ENCODE measurements around the gene PIEZO1.
"Not testable (repeated sequence)": the region's sequence is repeated elsewhere in the genome, so short reads cannot be mapped to it uniquely, and the experiment has no call there.

The PIEZO1 gene, protein sequence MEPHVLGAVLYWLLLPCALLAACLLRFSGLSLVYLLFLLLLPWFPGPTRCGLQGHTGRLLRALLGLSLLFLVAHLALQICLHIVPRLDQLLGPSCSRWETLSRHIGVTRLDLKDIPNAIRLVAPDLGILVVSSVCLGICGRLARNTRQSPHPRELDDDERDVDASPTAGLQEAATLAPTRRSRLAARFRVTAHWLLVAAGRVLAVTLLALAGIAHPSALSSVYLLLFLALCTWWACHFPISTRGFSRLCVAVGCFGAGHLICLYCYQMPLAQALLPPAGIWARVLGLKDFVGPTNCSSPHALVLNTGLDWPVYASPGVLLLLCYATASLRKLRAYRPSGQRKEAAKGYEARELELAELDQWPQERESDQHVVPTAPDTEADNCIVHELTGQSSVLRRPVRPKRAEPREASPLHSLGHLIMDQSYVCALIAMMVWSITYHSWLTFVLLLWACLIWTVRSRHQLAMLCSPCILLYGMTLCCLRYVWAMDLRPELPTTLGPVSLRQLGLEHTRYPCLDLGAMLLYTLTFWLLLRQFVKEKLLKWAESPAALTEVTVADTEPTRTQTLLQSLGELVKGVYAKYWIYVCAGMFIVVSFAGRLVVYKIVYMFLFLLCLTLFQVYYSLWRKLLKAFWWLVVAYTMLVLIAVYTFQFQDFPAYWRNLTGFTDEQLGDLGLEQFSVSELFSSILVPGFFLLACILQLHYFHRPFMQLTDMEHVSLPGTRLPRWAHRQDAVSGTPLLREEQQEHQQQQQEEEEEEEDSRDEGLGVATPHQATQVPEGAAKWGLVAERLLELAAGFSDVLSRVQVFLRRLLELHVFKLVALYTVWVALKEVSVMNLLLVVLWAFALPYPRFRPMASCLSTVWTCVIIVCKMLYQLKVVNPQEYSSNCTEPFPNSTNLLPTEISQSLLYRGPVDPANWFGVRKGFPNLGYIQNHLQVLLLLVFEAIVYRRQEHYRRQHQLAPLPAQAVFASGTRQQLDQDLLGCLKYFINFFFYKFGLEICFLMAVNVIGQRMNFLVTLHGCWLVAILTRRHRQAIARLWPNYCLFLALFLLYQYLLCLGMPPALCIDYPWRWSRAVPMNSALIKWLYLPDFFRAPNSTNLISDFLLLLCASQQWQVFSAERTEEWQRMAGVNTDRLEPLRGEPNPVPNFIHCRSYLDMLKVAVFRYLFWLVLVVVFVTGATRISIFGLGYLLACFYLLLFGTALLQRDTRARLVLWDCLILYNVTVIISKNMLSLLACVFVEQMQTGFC (N-terminal part only)

GRCh38 chr16:88785106-88785924, at the start of gene PIEZO1:
PIEZO1 (minus strand) TSS chr16:88785220; CDS start chr16:88784964, 256 bp downstream.
- no peak for DNase-seq

DNA sequence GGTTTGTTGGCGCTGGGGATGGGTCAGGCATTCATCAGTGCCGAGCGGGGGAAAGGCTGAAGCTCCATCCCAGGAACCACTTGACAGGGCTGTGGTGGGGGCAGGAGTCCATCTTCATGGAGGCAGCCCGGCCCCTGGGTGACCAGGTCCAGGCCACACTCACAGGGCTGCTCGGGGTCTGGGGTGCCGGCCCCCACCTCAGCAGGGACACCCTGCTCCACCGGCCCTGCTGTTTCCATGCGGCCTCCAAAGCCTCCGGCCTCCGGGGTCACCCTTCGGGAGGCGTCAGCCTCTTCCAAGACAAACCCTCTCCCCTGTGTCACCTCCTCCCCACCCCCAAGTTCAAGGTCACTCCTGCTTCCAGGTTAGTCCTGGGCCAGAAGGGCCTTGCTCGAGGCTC, 49.6 kb upstream of the PIEZO1 start:
- DNase-seq: no peak

DNA sequence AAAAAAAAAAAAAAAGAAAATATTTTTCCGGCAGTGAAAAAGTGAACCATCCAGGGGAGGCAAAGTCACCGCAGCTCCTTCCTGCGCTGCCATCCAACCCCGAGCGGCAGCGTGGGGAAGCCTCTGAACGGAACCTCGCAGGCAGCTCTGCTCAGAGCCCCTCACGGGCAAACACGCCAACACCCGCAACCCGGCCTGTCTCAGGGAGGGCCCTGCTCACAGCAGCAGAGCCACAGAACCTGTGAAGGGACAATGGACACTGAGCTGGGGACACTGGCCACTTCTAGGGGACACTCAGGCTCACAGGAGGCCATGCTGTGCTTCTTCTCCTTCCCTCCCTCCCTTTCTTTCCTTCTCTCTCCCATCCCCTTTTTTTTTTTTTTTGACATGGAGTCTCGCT, 48.1 kb upstream of the PIEZO1 start:
- no peak for DNase-seq

DNA sequence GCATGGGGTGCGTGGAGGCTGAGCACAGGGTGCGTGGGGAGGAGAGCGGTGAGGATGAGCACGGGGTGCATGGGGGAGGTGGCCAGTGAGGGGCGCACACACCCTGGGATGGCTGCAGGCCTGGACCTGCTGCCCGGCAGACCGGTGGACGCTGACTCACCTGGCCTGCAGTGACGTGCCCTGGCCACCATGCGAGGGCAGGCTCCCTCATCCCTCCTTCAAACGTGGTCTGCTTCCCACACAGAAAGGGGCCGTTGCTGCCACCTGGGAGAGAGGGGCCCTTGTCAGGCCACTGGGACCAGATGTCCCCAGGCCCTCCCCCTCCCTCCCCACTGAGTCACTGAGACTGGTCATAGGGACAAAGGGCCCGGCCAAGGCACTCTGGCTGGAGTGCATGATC, 46.8 kb upstream of the PIEZO1 start:
- DNase-seq: no peak

DNA sequence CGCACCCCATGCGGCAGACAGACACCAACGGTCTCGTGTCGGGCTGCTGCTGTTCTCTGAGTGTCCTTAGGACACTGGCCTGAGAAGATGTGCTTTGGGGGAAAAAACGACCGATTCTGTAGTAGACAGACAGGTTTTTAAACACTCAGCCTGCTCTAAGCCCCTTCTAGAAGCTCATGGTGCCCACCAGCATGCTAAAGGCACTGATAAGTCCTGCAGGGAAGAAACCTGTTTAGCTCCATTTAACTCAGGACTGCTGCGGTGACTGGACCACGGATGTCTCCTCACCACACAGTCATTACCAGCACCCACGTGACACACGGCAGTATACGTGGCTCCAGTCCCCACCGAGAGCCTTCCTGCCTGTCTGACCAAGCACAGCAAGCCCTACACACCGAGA, 45.8 kb upstream of the PIEZO1 start:
- no peak for DNase-seq

DNA sequence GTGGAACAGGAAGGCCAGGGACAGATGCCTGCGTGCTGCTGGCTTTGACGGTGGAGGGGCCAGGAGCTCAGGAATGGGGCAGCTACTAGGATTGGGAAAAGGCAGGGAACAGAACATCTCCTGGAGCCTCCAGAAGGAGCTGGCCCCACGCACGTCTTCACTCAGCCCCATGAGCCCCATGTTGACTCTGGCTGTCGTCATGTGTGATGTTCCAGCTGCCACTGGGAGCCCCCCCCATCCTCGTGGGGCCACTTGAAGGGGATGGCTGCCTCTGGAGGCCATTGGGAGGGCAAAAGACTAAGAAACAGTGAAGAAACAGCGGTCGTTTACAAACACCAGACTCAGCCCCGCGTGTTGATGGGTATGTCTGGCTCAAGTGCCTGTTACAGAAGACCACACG, 45.2 kb upstream of the PIEZO1 start:
- no peak for DNase-seq

GRCh38 chr16:88828711-88829110, 43.7 kb upstream of the PIEZO1 start:
- DNase-seq: no peak

- no peak for DNase-seq
These were observed 42.7 kb upstream of the PIEZO1 start for GRCh38 chr16:88827727-88828126.

GRCh38 chr16:88826070-88826840, 41.2 kb upstream of the PIEZO1 start:
- no peak for DNase-seq

DNA sequence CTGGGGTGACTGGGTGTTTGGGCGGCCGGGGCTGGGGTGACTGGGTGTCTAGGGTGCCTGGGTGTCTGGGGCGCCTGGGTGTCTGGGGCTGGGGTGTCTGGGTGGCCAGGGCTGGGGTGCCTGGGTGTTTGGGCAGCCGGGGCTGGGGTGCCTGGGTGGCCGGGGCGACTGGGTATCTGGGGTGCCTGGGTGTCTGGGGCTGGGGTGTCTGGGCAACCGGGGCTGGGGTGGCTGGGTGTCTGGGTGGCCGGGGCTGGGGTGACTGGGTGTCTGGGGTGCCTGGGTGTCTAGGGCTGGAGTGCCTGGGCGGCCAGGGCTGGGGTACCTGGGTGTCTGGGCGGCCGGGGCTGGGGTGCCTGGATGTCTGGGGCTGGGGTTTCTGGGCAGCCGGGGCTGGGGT, 40.1 kb upstream of the PIEZO1 start:
- no peak for DNase-seq

DNA sequence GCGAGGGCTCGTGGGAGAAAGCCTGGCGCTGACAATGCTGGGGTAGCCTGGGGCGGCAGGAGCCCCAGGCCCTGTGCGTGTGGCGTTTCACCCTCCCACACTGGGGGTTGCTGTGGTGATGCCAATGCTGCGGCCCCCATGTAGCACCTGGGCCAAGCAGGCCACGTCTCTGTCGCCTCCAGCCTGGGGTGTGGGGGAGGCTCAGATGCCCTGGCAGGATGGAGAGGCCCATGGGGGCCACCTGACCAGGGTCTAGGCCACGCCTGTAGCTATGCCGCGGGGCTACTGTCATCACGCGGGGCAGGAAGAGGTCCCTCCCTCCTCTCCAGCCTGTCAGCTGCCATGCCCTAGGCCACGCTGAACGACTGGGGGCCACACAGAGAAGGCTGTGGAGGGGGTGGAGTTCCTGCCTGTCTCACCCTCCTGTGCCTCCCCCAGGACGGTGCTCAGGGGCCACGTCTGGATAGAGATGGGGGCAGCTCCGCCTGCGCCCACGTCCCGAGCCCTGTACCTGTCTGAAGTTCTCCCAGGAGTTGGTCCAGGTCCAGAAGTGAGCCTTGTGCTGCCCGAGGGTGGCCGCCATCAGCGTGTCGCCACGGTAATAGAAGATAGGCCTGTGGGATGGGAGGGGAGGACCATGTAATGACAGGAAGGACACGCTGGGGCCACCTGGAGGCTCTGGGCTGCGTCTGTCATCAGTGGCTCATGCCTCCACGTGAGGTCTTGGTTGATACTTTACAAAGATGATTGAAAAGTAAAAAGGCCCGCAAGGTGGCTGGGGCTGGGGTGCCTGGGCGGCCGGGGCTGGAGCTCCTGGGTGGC, 39.4 kb upstream of the PIEZO1 start:
- no peak for DNase-seq

DNA sequence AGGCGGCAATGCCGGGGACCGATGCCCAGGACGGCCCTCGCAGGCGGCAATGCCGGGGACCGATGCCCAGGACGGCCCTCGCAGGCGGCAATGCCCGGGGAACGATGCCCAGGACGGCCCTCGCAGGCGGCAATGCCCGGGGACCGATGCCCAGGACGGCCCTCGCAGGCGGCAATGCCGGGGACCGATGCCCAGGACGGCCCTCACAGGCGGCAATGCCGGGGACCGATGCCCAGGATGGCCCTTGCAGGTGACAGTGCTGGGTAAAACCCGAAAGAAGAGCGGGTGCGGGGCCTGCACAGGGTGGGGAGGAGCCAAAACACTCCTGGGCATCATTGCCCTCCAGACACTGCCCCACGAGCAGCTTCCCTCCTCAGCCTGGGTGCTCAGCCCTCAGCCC, 38.6 kb upstream of the PIEZO1 start:
- DNase-seq: not testable (repeated sequence)

- no peak for DNase-seq
These were observed 37.4 kb upstream of the PIEZO1 start for GRCh38 chr16:88822281-88823040.

DNA sequence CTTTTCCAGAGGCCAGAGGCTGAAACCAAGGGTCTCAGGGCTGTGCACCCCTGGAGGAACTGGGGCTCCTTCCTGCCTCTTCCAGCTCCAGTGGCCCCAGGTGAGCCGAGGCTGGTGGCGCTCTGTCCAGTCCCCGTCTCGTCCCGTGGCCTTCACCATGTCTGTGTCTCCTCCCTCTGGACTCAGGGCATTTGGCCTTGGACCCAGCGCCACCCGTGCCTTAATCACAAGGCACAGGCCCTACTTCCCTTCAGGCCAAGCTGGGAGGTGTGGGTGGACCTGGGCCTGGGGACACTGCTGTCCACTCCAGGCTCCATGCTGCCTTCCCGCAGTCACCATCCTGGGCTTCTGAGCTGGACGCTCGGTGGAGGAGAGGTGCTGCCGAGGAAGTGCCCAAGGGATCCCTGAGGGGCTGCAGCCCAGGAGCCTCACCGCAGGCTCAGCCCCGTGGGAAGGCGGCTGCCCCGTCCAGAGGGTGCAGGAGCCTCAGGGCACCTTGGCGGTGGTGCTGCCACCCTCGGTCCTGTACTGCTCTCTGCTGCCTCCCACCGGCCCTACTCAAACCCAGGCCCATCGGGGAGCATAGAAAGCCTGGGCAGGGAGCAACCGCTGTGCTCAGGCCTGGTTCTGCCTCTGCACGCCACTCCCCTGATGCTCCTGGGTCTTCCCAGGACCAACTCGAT, 36.3 kb upstream of the PIEZO1 start:
- DNase-seq: no peak

GRCh38 chr16:88820385-88821025, 35.5 kb upstream of the PIEZO1 start:
- no peak for DNase-seq

- DNase-seq: no peak
These were observed 34.1 kb upstream of the PIEZO1 start for GRCh38 chr16:88819126-88819525.

DNA sequence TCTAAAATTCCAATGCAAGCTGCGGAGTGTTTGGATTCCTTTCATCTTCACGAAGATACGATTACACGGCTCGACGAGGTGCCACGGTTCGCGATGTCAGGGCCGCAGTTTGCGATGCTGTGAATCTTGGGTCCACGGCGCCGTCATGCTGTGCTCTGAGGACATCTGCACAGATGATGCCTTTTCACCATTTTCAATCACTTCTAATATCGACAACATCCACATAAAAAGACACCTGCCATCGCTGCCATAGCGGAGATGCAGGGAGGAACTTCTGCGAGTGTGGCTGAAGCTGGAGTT, 33.5 kb upstream of the PIEZO1 start:
- no peak for DNase-seq

- no peak for DNase-seq
These were observed 33.0 kb upstream of the PIEZO1 start for GRCh38 chr16:88817785-88818574.
